Measurements from ENCODE around the gene TSFM. TPM values are rescaled to one million over a fixed set of nuclear protein-coding genes. Genes with fewer than 3 reads are reported as not detected.

Gene TSFM
- polyA plus RNA-seq, 3 donors, result 4.5 to 22.6 (median 21.8) TPM

GRCh38 chr12:57783466-57783801 is 847 bp downstream of the TSFM start:
- peaks cover 27 to 34% of the 10 kb centered on the region in 2 donors for H3K36me3 ChIP-seq (replicated peaks in 1 of 2; ENCODE audit: control insufficient read depth in 1 of 2, insufficient read depth in 2 of 2, low read length in 2 of 2)

GRCh38 chr12:57783861-57784260 is 1.3 kb downstream of the TSFM start:
- Histone ChIP-seq H3K27ac (ENCODE audit: low read depth in 1 of 2, low read length in 2 of 2) (no peak overlapping the region), H3K4me3 (replicated peaks in 1 of 3; ENCODE audit: low read depth in 2 of 3, low read length in 3 of 3) (no peak overlapping the region), H2AFZ (ENCODE audit: insufficient read depth, low read depth, low read length, poor library complexity, severe bottlenecking) (no peak overlapping the region), H3K27me3 (ENCODE audit: control insufficient read depth in 2 of 2, insufficient read depth in 2 of 2, low read length in 2 of 2) (no peaks in the 10 kb centered on the region), H3K9me3 (replicated peaks in 1 of 2; ENCODE audit: control insufficient read depth in 1 of 2, insufficient read depth in 1 of 2, low read length in 2 of 2) (no peaks in the 10 kb centered on the region), H3K79me2 (ENCODE audit: insufficient read depth, low read length) (peaks cover 17% of the 10 kb centered on the region), H3K4me1 (ENCODE audit: control insufficient read depth in 1 of 2, insufficient read depth in 2 of 2, low read length in 2 of 2) (peaks cover 37 to 39% of the 10 kb centered on the region in 2 donors), H3K9ac (ENCODE audit: insufficient read depth, low read length, poor library complexity, severe bottlenecking) (no peak overlapping the region), H4K20me1 (ENCODE audit: insufficient read depth, low read length) (no peaks in the 10 kb centered on the region), H3K4me2 (replicated peaks; ENCODE audit: extremely low read depth, low read length, poor library complexity, severe bottlenecking) (no peak overlapping the region), H3K36me3 (replicated peaks in 1 of 2; ENCODE audit: control insufficient read depth in 1 of 2, insufficient read depth in 2 of 2, low read length in 2 of 2) (peaks cover 31 to 39% of the 10 kb centered on the region in 2 donors)
- peaks cover 0 to 2% (median 0%) of the 10 kb centered on the region in 7 donors for H3K9me3 Mint-ChIP-seq
- H3K36me3 Mint-ChIP-seq, result peaks cover 31 to 33% of the 10 kb centered on the region in 2 donors
- peak overlapping the region in 2 of 7 donors; percentile 10 to 71 for H3K27ac Mint-ChIP-seq
- intact Hi-C loops (cut with micrococcal nuclease), result loop anchor here in 1 of 2 donors (5.0 kb wide), 1 partner anchor 63 kb away; the partner anchor contains the start of gene CTDSP2
- H3K4me1 Mint-ChIP-seq, result peaks cover 41% of the 10 kb centered on the region
- no peak for TF ChIP-seq CTCF (IDR thresholded peaks at IDR 0.05)
- no peak for DNase-seq
- H3K4me3 Mint-ChIP-seq, result no peak overlapping the region
- 100% methylated on average over 3 of the region's 11 CpGs for WGBS (ENCODE audit: insufficient coverage)
- H3K27me3 Mint-ChIP-seq (ENCODE audit: low read depth in 3 of 3), result peaks cover 0 to 3% (median 0%) of the 10 kb centered on the region in 3 donors

More at GRCh38 chr12:57783466-57783801, 847 bp downstream of the TSFM start:
- H3K27ac ChIP-seq (ENCODE audit: low read depth in 1 of 2, low read length in 2 of 2), result peak overlapping the region in 1 of 2 donors; percentile 81
- no peaks in the 10 kb centered on the region for H3K9me3 ChIP-seq (replicated peaks in 1 of 2; ENCODE audit: control insufficient read depth in 1 of 2, insufficient read depth in 1 of 2, low read length in 2 of 2)
- peak overlapping the region; percentile 83 for H3K4me2 ChIP-seq (replicated peaks; ENCODE audit: extremely low read depth, low read length, poor library complexity, severe bottlenecking)
- Mint-ChIP-seq H3K36me3 (peaks cover 27 to 29% of the 10 kb centered on the region in 2 donors), H3K27me3 (ENCODE audit: low read depth in 3 of 3) (peaks cover 0 to 3% (median 0%) of the 10 kb centered on the region in 3 donors), H3K9me3 (peaks cover 0 to 2% (median 0%) of the 10 kb centered on the region in 7 donors), H3K27ac (peak overlapping the region in 4 of 7 donors; percentile 69 to 98 (median 83)), H3K4me1 (peaks cover 41% of the 10 kb centered on the region), H3K4me3 (peak overlapping the region; percentile 99 to 100)
- H3K79me2 ChIP-seq (ENCODE audit: insufficient read depth, low read length), result peaks cover 17% of the 10 kb centered on the region
- no peaks in the 10 kb centered on the region for H4K20me1 ChIP-seq (ENCODE audit: insufficient read depth, low read length)
- TF ChIP-seq CTCF (IDR thresholded peaks at IDR 0.05), result no peak
- peak overlapping the region; percentile 77 for H3K9ac ChIP-seq (ENCODE audit: insufficient read depth, low read length, poor library complexity, severe bottlenecking)
- WGBS (ENCODE audit: insufficient coverage), result 96% methylated on average over 8 of the region's 12 CpGs
- H3K4me3 ChIP-seq (replicated peaks in 1 of 3; ENCODE audit: low read depth in 2 of 3, low read length in 3 of 3), result peak overlapping the region; percentile 63 to 87 (median 82)
- intact Hi-C loops (cut with micrococcal nuclease), result loop anchor here in 1 of 2 donors (5.0 kb wide), 1 partner anchor 64 kb away; the partner anchor contains the start of gene CTDSP2
- no peak for DNase-seq
- peaks cover 37 to 39% of the 10 kb centered on the region in 2 donors for H3K4me1 ChIP-seq (ENCODE audit: control insufficient read depth in 1 of 2, insufficient read depth in 2 of 2, low read length in 2 of 2)
- H2AFZ ChIP-seq (ENCODE audit: insufficient read depth, low read depth, low read length, poor library complexity, severe bottlenecking), result peak overlapping the region; percentile 87
- H3K27me3 ChIP-seq (ENCODE audit: control insufficient read depth in 2 of 2, insufficient read depth in 2 of 2, low read length in 2 of 2), result no peaks in the 10 kb centered on the region

Data from CD14-positive monocyte (primary cell).